HG03097 (cell line): ENCODE measurements around the gene DOK6.

Experiments
- ATAC-seq: cut with Tn5 transposase; IDR thresholded peaks from one replicate; pipeline ENCODE4 v1.9.1; 2021; ENCODE audit not compliant: unreplicated experiment, low FRiP score

The DOK6 gene

GRCh38 chr18:69889009-69889408, 488.3 kb downstream of the DOK6 start:
- ATAC-seq: no peak

DNA sequence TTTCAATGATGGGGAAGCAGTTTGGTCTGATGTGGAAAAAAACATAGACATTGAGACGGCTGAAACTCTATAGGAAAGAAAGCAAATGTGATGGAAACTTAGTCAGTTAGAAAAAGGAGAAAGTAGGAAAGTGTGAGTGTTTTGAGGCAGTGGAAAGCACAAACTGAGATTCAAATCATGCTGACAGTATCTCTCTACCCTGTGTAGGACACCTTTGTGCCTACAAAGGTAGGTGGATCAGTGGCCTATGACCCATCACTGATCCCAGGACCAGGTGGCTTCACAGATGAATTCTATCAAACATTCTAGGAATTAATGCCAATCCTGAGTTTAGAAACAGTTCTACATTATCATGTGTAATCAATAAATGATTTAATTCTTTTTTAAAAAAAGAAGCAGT, 489.9 kb downstream of the DOK6 start:
- no peak for ATAC-seq

DNA sequence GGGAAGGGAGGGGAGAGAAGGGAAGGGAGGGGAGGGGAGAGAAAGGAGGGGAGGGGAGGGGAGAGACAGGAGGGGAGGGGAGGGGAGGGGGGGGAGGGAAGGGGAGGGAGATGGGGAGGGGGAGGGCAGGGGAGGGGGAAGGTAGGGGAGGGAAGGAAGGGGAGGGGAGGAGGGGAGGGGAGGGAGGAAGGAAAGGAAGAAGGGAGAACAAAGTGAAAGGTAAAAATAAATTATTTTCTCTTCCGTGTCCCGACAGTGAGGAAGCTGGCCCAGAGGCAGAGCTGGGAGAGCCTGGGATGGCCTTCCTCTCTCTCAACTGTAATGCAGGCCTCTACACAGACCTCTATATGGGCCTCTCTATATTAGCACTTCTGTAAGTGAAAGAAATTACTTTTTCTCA, 493.8 kb downstream of the DOK6 start:
- no peak for ATAC-seq

GRCh38 chr18:69895066-69896047, 494.7 kb downstream of the DOK6 start:
- no peak for ATAC-seq

- ATAC-seq: peak; percentile 62
These were observed 496.9 kb downstream of the DOK6 start for GRCh38 chr18:69897397-69898108.

- peak; percentile 52 for ATAC-seq
These were observed 497.7 kb downstream of the DOK6 start for GRCh38 chr18:69898241-69898861.
